ENCODE data around the gene LIPM.

Gene LIPM

DNA sequence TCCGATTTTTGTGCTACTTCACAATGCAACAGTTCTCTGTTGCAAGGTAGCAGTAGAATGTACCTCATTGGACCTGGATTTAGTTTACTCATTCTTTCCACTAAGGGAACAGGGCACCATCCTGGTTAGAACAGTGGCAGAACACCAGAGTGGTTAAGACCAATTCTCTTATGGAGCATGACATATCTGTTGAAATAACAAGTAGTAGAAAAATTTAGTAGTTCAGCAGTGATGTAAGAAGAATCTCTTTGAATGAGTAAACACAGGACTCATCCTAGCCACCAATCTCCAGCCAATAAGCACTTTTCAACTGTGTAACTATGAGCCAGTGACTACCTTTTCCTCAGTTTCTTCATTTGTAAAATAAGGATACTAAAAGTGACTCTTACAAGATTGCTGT lies 46.7 kb downstream of the LIPM start:
- ChIA-PET POLR2A (no interaction called here), CTCF (interaction anchor here (1.0 to 2.4 kb wide), 2 partner anchors 13 to 14 kb away, joined by 3 to 15 read pairs; no protein-coding TSS in a partner anchor)
- DNase-seq (ENCODE audit: extremely low spot score), result no peak
- no peak for TF ChIP-seq CTCF (IDR thresholded peaks at IDR 0.05; ENCODE audit: control extremely low read depth, extremely low read depth, low read depth, missing control alignments)

DNA sequence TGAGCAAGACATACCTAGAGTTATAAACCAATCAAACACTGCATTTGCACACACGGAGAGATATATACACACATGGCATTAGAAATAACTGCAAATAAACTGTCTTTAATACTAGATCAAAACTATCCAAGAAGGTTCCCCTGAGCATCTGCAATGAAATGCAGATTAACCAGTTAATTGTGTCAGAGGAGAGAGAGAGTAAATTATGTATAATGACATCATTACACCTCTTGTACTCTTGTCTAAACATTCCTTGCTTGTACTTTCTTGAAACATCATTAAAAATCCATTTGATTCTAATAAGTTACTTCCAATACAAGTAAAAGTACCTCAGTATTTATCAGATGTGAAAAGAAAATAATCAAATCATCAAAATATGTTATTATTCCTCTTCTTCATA lies 48.2 kb downstream of the LIPM start:
- TF ChIP-seq CTCF (IDR thresholded peaks at IDR 0.05; ENCODE audit: control extremely low read depth, extremely low read depth, low read depth, missing control alignments), result no peak
- no peak for DNase-seq (ENCODE audit: extremely low spot score)
- ChIA-PET CTCF (interaction anchor here (4.1 kb wide), 1 partner anchor 15 kb away, joined by 35 read pairs; no protein-coding TSS in a partner anchor), POLR2A (no interaction called here)

DNA sequence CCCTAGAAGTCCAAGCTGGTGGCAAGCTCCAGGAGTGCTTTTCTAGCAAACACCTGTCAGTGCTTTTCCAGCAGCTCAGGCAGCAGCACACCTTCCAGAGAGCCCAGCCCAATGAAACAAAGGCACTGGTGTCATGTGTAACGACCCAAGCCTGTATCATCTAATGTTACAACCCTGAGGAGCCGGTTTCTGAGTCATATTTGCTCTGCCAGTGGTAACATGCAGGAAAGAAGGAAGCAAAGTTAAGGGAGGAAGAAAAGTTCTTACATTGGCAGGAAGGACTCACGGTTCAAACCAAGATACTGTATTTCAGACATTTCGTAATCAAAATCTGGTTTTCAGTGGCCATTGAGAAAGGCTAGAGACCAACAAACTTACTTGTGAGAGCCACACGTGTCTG lies 49.2 kb downstream of the LIPM start, which contains the start of gene ANKRD22:
Gene ANKRD22 (minus strand): TSS at position 139 of the 400 bp plus-strand sequence. CDS start 237 bp downstream, outside the sequence.
- CTCF ChIA-PET, result interaction anchor here (0.8 to 4.1 kb wide), 3 partner anchors 8 to 16 kb away, joined by 3 to 35 read pairs (median 3); no protein-coding TSS in a partner anchor
- no peak for TF ChIP-seq CTCF (IDR thresholded peaks at IDR 0.05; ENCODE audit: control extremely low read depth, extremely low read depth, low read depth, missing control alignments)
- POLR2A ChIA-PET, result no interaction called here
- no peak for DNase-seq (ENCODE audit: extremely low spot score)

- TF ChIP-seq CTCF (IDR thresholded peaks at IDR 0.05; ENCODE audit: control extremely low read depth, extremely low read depth, low read depth, missing control alignments), result no peak
- no peak for DNase-seq (ENCODE audit: extremely low spot score)
- ChIA-PET CTCF (interaction anchor here (0.7 to 4.1 kb wide), 5 partner anchors 8 to 81 kb away, joined by 3 to 35 read pairs (median 5); no protein-coding TSS in a partner anchor), POLR2A (no interaction called here)
Measured at GRCh38 chr10:88852327-88852726, 49.8 kb downstream of the LIPM start.

DNA sequence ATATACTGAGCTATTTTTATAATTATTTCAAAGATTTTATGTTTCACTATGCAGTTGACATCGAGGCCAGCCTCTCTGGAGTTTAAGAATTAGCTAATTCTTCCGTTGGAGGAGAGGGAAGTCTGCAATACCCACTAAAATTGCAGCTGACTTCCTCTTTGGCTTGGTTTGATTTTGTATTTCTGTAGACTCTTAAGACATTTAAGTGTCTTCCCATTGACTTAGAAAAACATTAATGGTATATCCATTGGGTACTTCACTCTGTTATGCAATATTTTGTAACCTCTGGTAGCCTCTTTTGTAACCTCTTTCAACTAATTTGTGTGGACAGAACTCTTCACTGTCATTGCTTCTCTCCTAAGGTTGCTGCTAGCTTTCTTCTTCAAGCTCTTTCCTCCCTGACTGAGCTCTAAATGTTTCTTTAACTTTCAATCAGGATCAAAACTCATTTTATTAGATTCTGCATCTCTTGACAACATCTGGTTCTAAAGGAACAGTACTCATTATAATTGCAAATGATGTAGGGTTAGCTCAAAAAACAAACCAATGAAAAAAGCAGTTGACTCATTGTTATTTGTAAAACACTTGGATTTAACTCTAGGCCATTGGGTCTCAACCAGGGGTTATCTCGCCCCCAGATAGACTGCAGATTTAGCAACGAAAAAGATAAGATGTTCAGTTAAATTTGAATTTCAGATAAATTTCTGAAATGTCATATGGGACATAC lies 50.8 kb downstream of the LIPM start:
- no peak for TF ChIP-seq CTCF (IDR thresholded peaks at IDR 0.05; ENCODE audit: control extremely low read depth, extremely low read depth, low read depth, missing control alignments)
- CTCF ChIA-PET, result interaction anchor here (0.7 to 4.1 kb wide), 7 partner anchors 9 to 80 kb away, joined by 3 to 35 read pairs (median 4); no protein-coding TSS in a partner anchor
- DNase-seq (ENCODE audit: extremely low spot score), result no peak
- POLR2A ChIA-PET, result no interaction called here

DNA sequence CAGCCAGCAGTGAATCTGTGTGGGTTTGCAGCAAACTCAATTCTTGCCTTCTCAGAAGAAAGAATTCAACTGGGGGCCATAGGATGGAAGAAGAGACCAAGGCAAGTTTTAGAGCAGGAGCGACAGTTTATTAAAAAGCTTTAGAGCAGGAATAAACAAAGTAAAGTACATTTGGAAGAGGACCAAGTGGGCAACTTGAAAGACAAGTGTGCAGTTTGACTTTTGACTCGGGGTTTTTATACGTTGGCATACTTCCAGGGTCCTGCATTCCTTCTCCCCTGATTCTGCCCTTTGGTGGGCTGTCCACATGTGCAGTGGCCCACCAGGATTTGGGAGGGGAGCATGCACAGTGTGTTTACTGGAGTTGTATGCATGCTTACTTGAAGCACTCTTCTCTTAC lies 52.2 kb downstream of the LIPM start:
- CTCF ChIA-PET, result interaction anchor here (0.9 to 4.1 kb wide), 4 partner anchors 10 to 21 kb away, joined by 3 to 35 read pairs (median 14); no protein-coding TSS in a partner anchor
- no peak for TF ChIP-seq CTCF (IDR thresholded peaks at IDR 0.05; ENCODE audit: control extremely low read depth, extremely low read depth, low read depth, missing control alignments)
- POLR2A ChIA-PET, result no interaction called here
- no peak for DNase-seq (ENCODE audit: extremely low spot score)

All from GM10248 (cell line).